Lower leg skin (tissue), 4 donors: ENCODE data around the gene TSPO. TPM values are rescaled to one million over a fixed set of nuclear protein-coding genes. Genes with fewer than 3 reads are reported as not detected.
A peak's percentile ranks its signal among the peaks of the same experiment; 100 is the strongest.
"Not testable (repeated sequence)": the region's sequence is repeated elsewhere in the genome, so short reads cannot be mapped to it uniquely, and the experiment has no call there.

Experiments
- DNase-seq, 2 donors: peaks; one replicate each; pipeline ENCODE4 v3.0.0-alpha.2; 2019; ENCODE audit warnings: low spot score in 2 of 2
- H3K4me3 ChIP-seq: fragments of 200-600 bp; sonication (generic); 2 replicates; pipeline ENCODE4 v1.5.1; 2017; ENCODE audit warnings: mild to moderate bottlenecking, low read depth; ENCODE audit not compliant: poor library complexity, severe bottlenecking
- CTCF ChIP-seq, 3 donors: fragments of 450-650 bp; IDR thresholded peaks; one replicate each; pipeline ENCODE4 v1.5.1; 2016; ENCODE audit warnings: antibody characterized with exemption in 3 of 3, mild to moderate bottlenecking in 3 of 3, moderate library complexity in 2 of 3
- POLR2A ChIP-seq, 2 donors: fragments of 450-650 bp; IDR thresholded peaks; one replicate each; pipeline ENCODE4 v1.6.1; 2016 to 2017; ENCODE audit warnings: antibody characterized with exemption in 2 of 2, mild to moderate bottlenecking in 1 of 2, moderate library complexity in 1 of 2
- WGBS, 2 donors: methylation state at CpG; one replicate each; pipeline ENCODE4 v1.1.5; 2018; 5-methylcytosine and 5-hydroxymethylcytosine counted together
- intact Hi-C: fragments of 100-400 bp; cut with DNase I; formaldehyde crosslinking; loops from one replicate; pipeline ENCODE4 v1.15.0; 2023; ENCODE audit warnings: low total_unique reads
- total RNA-seq, 4 donors: library from RNA; depleted of rRNA; stranded (reverse); fragments of >200 nt; gene quantifications; one replicate each; pipeline ENCODE4 v1.1.0, GENCODE V29; 2016

Gene TSPO
- 100 to 1,000 TPM; 695 to 923 (median 775) TPM for total RNA-seq

DNA sequence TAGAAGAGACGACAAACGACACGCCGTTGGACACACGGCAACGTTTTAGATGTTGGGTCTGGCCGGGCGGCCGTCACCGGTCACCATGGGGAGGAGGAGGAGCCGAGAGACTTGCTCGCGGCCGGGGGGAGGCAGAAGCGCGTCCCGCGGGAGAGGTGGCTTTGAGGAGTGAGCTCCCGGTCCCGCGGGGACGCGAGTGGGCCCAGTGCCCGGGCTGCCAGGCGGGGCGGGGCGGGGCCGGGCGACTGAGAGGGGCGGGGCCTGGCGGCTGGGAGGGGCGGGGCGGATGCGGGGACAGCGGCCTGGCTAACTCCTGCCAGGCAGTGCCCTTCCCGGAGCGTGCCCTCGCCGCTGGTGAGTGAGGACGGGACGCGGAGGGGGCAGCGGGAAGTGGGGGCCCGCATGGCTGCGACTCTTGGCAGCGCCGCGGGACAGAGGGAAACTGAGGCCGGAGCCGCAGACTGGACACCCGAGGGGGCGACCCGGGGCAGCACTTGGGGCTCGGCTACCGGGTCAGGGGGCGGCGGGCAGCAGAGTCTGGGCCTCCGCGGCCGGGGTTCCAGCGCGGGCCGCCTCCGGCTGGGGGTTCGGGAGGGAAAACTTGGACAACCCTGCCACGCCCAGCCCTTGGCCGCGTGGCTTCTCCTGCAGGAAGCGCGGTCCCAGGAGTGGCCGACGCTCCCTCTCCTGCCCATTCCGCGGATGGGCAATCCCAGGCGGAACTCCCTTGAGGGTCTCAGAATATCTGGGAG lies at the start of gene TSPO:
TSPO (plus strand) TSS at position 309 of the 752 bp plus-strand sequence. CDS start 7,680 bp downstream, outside the sequence.
- peak within 1 kb of the TSS; percentile 85 for H3K4me3 ChIP-seq
- WGBS, 2 donors, result 1% methylated on average over 30 to 37 of the region's 75 CpGs
- peak; percentile 59 to 96 for DNase-seq
- no peak for TF ChIP-seq CTCF (IDR thresholded peaks at IDR 0.05)
- TF ChIP-seq POLR2A (IDR thresholded peaks at IDR 0.05), result no peak
- intact Hi-C loops, result no loop called here

DNA sequence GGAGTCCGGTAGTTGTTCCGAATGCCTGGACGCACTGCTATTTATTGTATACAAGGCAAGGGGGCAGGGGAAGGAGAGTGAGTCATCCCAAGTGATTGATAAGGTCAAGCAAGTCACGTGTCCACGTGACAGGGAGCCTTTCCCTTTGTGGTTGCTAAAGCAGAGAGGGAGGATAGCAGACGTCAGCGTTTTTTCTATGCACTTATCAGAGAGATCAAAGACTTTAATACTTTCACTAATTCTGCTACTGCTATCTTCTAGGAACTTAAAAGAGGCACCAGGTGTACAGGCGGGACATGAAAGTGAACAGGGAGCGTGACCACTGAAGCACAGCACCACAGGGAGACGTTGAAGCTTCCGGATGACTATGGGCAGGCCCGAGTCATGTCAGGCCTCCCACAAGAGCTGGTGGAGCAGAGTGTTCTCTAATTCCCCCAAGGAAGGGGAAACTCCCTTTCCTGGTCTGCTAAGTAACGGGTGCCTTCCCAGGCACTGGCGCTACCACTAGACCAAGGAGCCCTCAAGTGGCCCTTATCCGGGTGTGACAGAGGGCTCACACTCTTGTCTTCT lies 47.2 kb upstream of the TSPO start:
- intact Hi-C loops, result not testable (repeated sequence)

DNA sequence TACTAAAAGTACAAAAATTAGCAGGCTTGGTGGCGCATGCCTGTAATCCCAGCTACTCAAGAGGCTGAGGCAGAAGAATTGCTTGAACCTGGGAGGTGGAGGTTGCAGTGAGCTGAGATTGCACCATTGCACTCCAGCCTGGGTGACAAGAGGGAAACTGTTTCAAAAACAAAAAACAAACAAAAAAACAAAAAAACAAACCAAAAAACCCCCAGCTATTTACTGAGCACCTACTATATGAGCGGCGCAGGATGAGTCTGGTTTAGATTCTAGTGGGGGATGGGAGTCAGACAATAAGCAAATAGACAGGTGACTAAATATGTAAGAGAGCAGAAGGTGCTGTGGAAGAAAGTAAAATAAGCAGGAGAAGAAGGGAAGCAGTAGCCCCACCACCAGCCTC lies 46.4 kb upstream of the TSPO start:
- DNase-seq, H3K4me3 ChIP-seq, intact Hi-C loops: not testable (repeated sequence)
- 97 to 98% methylated on average over 3 of the region's 3 CpGs for WGBS, 2 donors

More for the DNA sequence above, 47.2 kb upstream of the TSPO start:
- H3K4me3 ChIP-seq, DNase-seq: not testable (repeated sequence)
- 34 to 50% methylated on average over 15 of the region's 15 CpGs for WGBS, 2 donors

DNA sequence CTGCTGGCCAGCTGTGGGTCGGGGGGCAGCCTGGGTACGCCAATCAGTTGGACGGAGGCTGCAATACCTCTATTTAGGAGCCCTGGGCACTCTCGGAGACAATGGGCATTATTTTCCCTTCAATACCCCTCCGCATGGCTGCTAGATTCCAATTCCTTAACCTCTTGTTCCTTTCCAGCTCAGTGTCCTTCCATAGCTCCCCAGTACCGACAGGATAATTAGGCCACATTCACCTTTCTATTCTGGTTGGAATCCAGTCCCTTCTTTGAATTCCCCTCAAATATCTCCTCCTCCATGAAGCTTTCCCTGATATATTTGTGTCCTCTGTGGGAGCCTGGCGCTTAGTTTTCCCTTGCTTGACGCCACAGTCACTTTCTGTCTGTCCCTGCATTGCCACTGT lies 45.1 kb upstream of the TSPO start:
- DNase-seq, result no peak
- intact Hi-C loops, result no loop called here
- H3K4me3 ChIP-seq, result no peak overlapping the region
- 94 to 95% methylated on average over 8 of the region's 8 CpGs for WGBS, 2 donors
- no peak for TF ChIP-seq POLR2A (IDR thresholded peaks at IDR 0.05)
- no peak for TF ChIP-seq CTCF (IDR thresholded peaks at IDR 0.05)

GRCh38 chr22:43109511-43109910 lies 41.8 kb upstream of the TSPO start:
- no peak overlapping the region for H3K4me3 ChIP-seq
- intact Hi-C loops, result no loop called here
- no peak for TF ChIP-seq CTCF (IDR thresholded peaks at IDR 0.05)
- no peak for DNase-seq
- 52 to 62% methylated on average over 5 of the region's 5 CpGs for WGBS, 2 donors

GRCh38 chr22:43109921-43110443 lies 41.4 kb upstream of the TSPO start:
- 8 to 11% methylated on average over 21 to 32 of the region's 32 CpGs for WGBS, 2 donors
- no peak for TF ChIP-seq POLR2A (IDR thresholded peaks at IDR 0.05)
- no peak for TF ChIP-seq CTCF (IDR thresholded peaks at IDR 0.05)
- intact Hi-C loops, result no loop called here
- DNase-seq, result no peak
- no peak overlapping the region for H3K4me3 ChIP-seq
